Stimulated activated CD8-positive, alpha-beta memory T cell treated with anti-CD3 and anti-CD28 coated beads, Interleukin-7, amount 100 ng/mL, for 48 hours (primary cell): Measurements from ENCODE around the gene AMN1.
"Not testable (repeated sequence)": the region's sequence is repeated elsewhere in the genome, so short reads cannot be mapped to it uniquely, and the experiment has no call there.

ENCODE experiments used
- DNase-seq, 2 donors: peaks; one replicate each; pipeline ENCODE4 v3.0.0-alpha.2; 2020; ENCODE audit warnings: low read depth in 1 of 2; ENCODE audit errors: extremely low read depth in 1 of 2

Gene AMN1

GRCh38 chr12:31728917-31729640, at the start of gene AMN1:
TSS of gene AMN1 (minus strand) at chr12:31729021. CDS start at chr12:31729008, 13 bp downstream.
- peak; percentile 97 to 100 for DNase-seq

- no peak for DNase-seq
Observed at GRCh38 chr12:31773867-31774266, 45.0 kb upstream of the AMN1 start.

GRCh38 chr12:31773223-31773750, 44.5 kb upstream of the AMN1 start:
- DNase-seq: no peak

- DNase-seq: no peak
Observed at GRCh38 chr12:31772685-31773222, 43.9 kb upstream of the AMN1 start.

GRCh38 chr12:31772186-31772585, 43.4 kb upstream of the AMN1 start:
- no peak for DNase-seq

- no peak for DNase-seq
Observed at GRCh38 chr12:31768046-31768445, 39.2 kb upstream of the AMN1 start.

GRCh38 chr12:31765931-31766330, 37.1 kb upstream of the AMN1 start:
- DNase-seq: no peak

GRCh38 chr12:31759632-31760459, 31.0 kb upstream of the AMN1 start:
- DNase-seq: no peak

- not testable (repeated sequence) for DNase-seq
Observed at GRCh38 chr12:31758297-31758696, 29.5 kb upstream of the AMN1 start.

GRCh38 chr12:31756977-31757420, 28.2 kb upstream of the AMN1 start:
- DNase-seq: no peak

GRCh38 chr12:31752450-31752849, 23.6 kb upstream of the AMN1 start:
- no peak for DNase-seq

- no peak for DNase-seq
Observed at GRCh38 chr12:31751085-31751484, 22.3 kb upstream of the AMN1 start.

GRCh38 chr12:31750747-31751039, 21.9 kb upstream of the AMN1 start:
- no peak for DNase-seq

- peak in 1 of 2 donors; percentile 72 for DNase-seq
Observed at GRCh38 chr12:31749024-31749704, 20.3 kb upstream of the AMN1 start.

- DNase-seq: no peak
Observed at GRCh38 chr12:31745242-31745641, 16.4 kb upstream of the AMN1 start.

- DNase-seq: not testable (repeated sequence)
Observed at GRCh38 chr12:31744363-31744762, 15.5 kb upstream of the AMN1 start.

- no peak for DNase-seq
Observed at GRCh38 chr12:31742891-31743290, 14.1 kb upstream of the AMN1 start.

GRCh38 chr12:31740628-31741027, 11.8 kb upstream of the AMN1 start:
- DNase-seq: no peak

GRCh38 chr12:31737763-31738162, 8.9 kb upstream of the AMN1 start:
- no peak for DNase-seq

GRCh38 chr12:31737345-31737744, 8.5 kb upstream of the AMN1 start:
- no peak for DNase-seq

- peak in 1 of 2 donors; percentile 72 for DNase-seq
Observed at GRCh38 chr12:31736472-31736871, 7.7 kb upstream of the AMN1 start.
